Brain microvascular endothelial cell (primary cell): ENCODE results near the gene ART5.
A peak's percentile ranks its signal among the peaks of the same experiment; 100 is the strongest.
"Not testable (repeated sequence)": the region's sequence is repeated elsewhere in the genome, so short reads cannot be mapped to it uniquely, and the experiment has no call there.

Experiments used
- DNase-seq: peaks from one replicate; pipeline ENCODE4 v3.0.0-alpha.2; 2020
- H3K27ac ChIP-seq: fragments of 250-450 bp; sonication (Bioruptor Pico); 2 replicates; pipeline ENCODE4 v1.5.1; 2020; ENCODE audit warnings: mild to moderate bottlenecking, moderate library complexity
- H3K27me3 ChIP-seq: fragments of 250-450 bp; sonication (Bioruptor Pico); replicated peaks from 2 replicates; pipeline ENCODE4 v1.5.1; 2020; ENCODE audit warnings: mild to moderate bottlenecking
- H3K36me3 ChIP-seq: fragments of 250-450 bp; sonication (Bioruptor Pico); replicated peaks from 2 replicates; pipeline ENCODE4 v1.5.1; 2020; ENCODE audit warnings: mild to moderate bottlenecking
- H3K4me3 ChIP-seq: 2 replicates; pipeline ENCODE4 v1.5.1; 2011; ENCODE audit warnings: low read depth, mild to moderate bottlenecking, control low read depth, low read length, moderate library complexity
- in situ Hi-C: cut with HindIII; loops from 2 replicates; pipeline ENCODE4 v1.10.0; 2017; ENCODE audit warnings: low sequenced_read_pairs, low pct_ligation_motif_present
- TF ChIP-seq, protein P1 (sequence below): IDR thresholded peaks from 2 replicates; pipeline ENCODE4 v1.5.1; 2011; ENCODE audit warnings: low read depth, mild to moderate bottlenecking, moderate library complexity, low read length, control low read depth, inconsistent platforms; ENCODE audit errors: missing control alignments

Gene ART5

DNA sequence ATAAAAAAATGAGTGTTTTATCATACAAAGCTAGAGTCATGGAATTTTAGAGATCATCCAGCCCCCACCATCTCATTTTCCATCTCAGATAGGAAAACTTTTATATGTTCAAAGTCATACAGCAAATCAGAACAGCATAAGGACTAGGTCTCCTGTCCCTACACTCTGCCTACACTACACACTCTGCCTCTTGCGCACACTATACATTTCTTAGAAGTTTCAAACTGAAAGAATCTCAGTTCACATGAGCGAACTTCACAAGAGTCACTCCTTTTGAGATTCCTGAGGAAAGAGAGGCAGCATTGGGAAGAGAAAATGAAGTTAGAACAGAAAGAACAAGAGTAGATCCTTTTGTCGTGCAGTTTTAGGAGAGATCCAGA is 36.5 kb downstream of the ART5 start:
- Histone ChIP-seq H3K27ac (no peak overlapping the region), H3K27me3 (no peaks in the 10 kb centered on the region), H3K36me3 (no peaks in the 10 kb centered on the region), H3K4me3 (no peak overlapping the region)
- in situ Hi-C loops = no loop called here
- DNase-seq = no peak
- TF ChIP-seq, protein P1, sequence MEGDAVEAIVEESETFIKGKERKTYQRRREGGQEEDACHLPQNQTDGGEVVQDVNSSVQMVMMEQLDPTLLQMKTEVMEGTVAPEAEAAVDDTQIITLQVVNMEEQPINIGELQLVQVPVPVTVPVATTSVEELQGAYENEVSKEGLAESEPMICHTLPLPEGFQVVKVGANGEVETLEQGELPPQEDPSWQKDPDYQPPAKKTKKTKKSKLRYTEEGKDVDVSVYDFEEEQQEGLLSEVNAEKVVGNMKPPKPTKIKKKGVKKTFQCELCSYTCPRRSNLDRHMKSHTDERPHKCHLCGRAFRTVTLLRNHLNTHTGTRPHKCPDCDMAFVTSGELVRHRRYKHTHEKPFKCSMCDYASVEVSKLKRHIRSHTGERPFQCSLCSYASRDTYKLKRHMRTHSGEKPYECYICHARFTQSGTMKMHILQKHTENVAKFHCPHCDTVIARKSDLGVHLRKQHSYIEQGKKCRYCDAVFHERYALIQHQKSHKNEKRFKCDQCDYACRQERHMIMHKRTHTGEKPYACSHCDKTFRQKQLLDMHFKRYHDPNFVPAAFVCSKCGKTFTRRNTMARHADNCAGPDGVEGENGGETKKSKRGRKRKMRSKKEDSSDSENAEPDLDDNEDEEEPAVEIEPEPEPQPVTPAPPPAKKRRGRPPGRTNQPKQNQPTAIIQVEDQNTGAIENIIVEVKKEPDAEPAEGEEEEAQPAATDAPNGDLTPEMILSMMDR = no peak

DNA sequence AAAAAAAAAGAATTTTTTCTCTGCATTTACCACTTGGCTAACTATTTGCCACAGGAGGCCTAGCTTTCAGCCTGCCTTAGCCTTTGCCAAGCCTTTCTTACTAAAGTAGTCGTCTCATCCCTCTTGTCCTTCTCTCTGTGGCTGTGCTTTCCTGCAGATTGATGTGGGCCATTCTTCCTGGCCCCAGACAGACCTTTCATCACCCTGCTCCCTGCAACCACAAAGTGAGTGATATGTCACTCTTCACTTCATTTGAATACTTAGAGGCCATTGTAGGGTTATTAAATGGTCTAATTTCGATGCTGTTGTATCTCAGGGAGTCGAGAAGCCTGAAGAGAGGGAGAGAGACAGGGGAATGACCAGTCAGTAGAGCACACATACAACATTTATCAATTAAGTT is 37.6 kb downstream of the ART5 start:
- H3K27me3 ChIP-seq = no peaks in the 10 kb centered on the region
- in situ Hi-C loops = no loop called here
- no peak overlapping the region for H3K27ac ChIP-seq
- no peak for DNase-seq
- TF ChIP-seq, protein P1 = no peak
- no peaks in the 10 kb centered on the region for H3K36me3 ChIP-seq
- no peak overlapping the region for H3K4me3 ChIP-seq

DNA sequence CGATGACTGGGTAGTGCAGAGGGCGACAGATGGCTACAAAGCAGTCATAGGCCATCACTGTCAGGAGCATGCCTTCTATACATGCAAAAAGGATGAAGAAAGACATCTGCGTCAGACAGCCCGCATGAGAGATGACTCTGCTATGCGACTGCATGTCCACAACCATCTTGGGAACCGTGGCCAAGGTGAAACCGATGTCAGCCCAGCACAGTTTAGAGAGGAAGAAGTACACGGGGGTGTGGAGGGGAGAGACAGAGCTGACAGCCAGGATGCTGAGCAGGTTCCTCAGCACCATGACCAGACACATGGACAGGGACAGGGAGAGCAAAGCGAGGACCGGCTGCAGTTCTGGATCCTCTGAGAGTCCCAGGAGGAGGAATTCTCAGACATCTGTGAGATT is 41.6 kb downstream of the ART5 start:
- DNase-seq, in situ Hi-C loops, H3K27ac ChIP-seq, H3K27me3 ChIP-seq, H3K36me3 ChIP-seq, H3K4me3 ChIP-seq: not testable (repeated sequence)

DNA sequence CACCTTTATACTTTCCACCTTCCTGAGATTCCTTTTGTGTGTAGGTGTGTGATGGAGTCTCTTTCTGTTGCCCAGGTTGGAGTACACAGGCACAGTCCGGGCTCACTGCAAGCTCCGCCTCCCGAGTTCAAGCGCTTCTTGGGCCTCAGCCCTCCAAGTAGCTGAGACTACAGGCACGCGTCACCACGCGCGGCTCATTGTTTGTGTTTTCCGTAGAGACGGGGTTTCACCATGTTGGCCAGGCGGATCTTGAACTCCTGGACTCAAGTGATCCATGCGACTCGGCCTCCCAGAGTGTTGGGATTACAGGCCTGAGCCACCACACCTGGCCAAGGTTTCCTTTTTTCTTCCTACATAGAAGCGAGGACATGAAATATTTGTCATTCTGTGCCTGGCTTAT is 44.0 kb downstream of the ART5 start:
- H3K4me3 ChIP-seq, DNase-seq, in situ Hi-C loops, H3K27me3 ChIP-seq, H3K36me3 ChIP-seq, H3K27ac ChIP-seq: not testable (repeated sequence)

DNA sequence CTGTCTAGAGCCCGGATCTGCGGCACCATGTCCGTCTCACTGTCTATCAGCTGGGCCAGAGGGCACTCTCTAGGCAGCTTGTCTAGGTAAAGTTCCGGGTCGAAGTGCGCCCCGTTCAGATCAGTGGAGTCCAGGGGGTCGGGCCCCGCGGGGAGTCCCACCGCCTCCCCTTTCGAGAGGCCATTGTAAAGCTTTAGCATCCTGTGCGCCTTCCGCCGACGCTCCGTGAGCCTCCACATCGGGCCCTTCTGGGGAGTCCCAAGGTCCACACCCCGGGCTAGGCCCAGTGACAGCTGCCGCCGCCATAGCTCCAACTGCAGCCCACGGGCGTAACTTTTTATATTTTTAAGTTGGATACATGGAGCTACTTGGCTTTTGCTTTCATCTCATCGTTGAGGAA is 50.5 kb downstream of the ART5 start:
- H3K27me3 ChIP-seq, DNase-seq, in situ Hi-C loops, H3K36me3 ChIP-seq, H3K4me3 ChIP-seq, H3K27ac ChIP-seq: not testable (repeated sequence)

DNA sequence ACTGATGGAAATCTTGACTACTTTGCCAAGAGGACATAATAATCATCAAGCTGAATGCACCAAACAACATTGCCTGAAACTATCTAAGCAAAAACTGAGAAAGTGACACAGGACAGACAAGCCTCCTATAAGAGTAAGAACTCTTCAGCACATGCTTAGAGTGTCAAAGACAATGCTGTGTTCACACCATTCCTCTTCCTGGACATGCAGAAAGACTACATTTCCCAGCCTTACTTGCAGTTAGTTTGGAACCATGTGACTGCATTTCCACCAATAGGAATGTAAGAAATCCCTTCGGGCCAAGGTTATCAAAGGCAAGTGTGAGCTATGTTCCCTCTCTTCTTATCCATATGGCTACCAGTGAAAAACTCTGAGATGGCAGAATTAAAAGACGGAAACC is 51.6 kb downstream of the ART5 start:
- H3K36me3 ChIP-seq, H3K27ac ChIP-seq, H3K4me3 ChIP-seq, in situ Hi-C loops, H3K27me3 ChIP-seq: not testable (repeated sequence)
- peak; percentile 2 for DNase-seq

DNA sequence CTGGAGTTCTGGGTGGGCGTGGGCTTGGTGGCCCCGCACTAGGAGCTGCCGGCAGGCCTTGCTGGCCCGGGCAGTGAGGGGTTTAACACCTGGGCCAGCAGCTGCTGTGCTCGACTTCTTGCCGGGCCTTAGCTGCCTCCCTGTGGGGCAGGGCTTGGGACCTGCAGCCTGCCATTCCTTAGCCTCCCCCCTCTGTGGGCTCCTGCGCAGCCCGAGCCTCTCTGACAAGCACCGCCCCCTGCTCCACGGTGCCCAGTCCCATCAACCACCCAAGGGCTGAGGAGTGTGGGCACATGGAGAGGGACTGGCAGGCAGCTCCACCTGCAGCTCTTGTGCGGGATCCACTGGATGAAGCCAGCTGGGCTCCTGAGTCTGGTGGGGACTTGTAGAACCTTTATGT is 53.0 kb downstream of the ART5 start:
- H3K4me3 ChIP-seq, H3K27ac ChIP-seq, H3K36me3 ChIP-seq, H3K27me3 ChIP-seq, DNase-seq, in situ Hi-C loops: not testable (repeated sequence)
